ENCODE data around the gene DCAF17. TPM values are rescaled to one million over a fixed set of nuclear protein-coding genes. Genes with fewer than 3 reads are reported as not detected.

Gene DCAF17
- total and polyA plus RNA-seq, 2 of the 13 experiments (the other 11 are each of a cell fraction or from before 2014, with no cell fraction given): 13.7 to 30.0 TPM

GRCh38 chr2:171432969-171433762 is 860 bp upstream of the DCAF17 start (continued):
- TF ChIP-seq ZBTB2 (CRISPR knock-in tag; IDR thresholded peaks at IDR 0.05; ENCODE audit: low read depth): no peak
- TF ChIP-seq MAF1 (CRISPR knock-in tag; IDR thresholded peaks at IDR 0.05; ENCODE audit: borderline replicate concordance): no peak
- TF ChIP-seq KLF11 (CRISPR knock-in tag; IDR thresholded peaks at IDR 0.05): no peak
- no peak for TF ChIP-seq ZNF207 (IDR thresholded peaks at IDR 0.05; ENCODE audit: borderline replicate concordance)
- TF ChIP-seq NFE2 (CRISPR knock-in tag; IDR thresholded peaks at IDR 0.05): no peak
- TF ChIP-seq ZBTB8A (CRISPR knock-in tag; IDR thresholded peaks at IDR 0.05; ENCODE audit: borderline replicate concordance, low read depth): no peak
- TF ChIP-seq ZNF317 (CRISPR knock-in tag; IDR thresholded peaks at IDR 0.05): no peak
- TF ChIP-seq ZNF292 (CRISPR knock-in tag; IDR thresholded peaks at IDR 0.05; ENCODE audit: borderline replicate concordance, low read depth): no peak; the same call in 1 of the 2 replicates
- no peak for TF ChIP-seq RBFOX2 (IDR thresholded peaks at IDR 0.05; ENCODE audit: low read depth, low read length)
- TF ChIP-seq ZNF572 (CRISPR knock-in tag; IDR thresholded peaks at IDR 0.05): no peak
- peak; percentile 97 for TF ChIP-seq MYC (CRISPR knock-in tag; IDR thresholded peaks at IDR 0.05; ENCODE audit: borderline replicate concordance)
- TF ChIP-seq REL (CRISPR knock-in tag; conservative IDR thresholded peaks at IDR 0.05): no peak
- TF ChIP-seq ZNF773 (CRISPR knock-in tag; IDR thresholded peaks at IDR 0.05; ENCODE audit: borderline replicate concordance): no peak
- TF ChIP-seq SP4 (CRISPR knock-in tag; IDR thresholded peaks at IDR 0.05): no peak
- TF ChIP-seq NR2F6 (IDR thresholded peaks at IDR 0.05): no peak
- no peak for TF ChIP-seq NR2F6 (CRISPR knock-in tag; IDR thresholded peaks at IDR 0.05)
- no peak for TF ChIP-seq GABPB1 (CRISPR knock-in tag; IDR thresholded peaks at IDR 0.05)
- TF ChIP-seq ZNF7 (CRISPR knock-in tag; IDR thresholded peaks at IDR 0.05): no peak
- TF ChIP-seq SP140L (CRISPR knock-in tag; IDR thresholded peaks at IDR 0.05; ENCODE audit: borderline replicate concordance): no peak
- TF ChIP-seq, protein P1, sequence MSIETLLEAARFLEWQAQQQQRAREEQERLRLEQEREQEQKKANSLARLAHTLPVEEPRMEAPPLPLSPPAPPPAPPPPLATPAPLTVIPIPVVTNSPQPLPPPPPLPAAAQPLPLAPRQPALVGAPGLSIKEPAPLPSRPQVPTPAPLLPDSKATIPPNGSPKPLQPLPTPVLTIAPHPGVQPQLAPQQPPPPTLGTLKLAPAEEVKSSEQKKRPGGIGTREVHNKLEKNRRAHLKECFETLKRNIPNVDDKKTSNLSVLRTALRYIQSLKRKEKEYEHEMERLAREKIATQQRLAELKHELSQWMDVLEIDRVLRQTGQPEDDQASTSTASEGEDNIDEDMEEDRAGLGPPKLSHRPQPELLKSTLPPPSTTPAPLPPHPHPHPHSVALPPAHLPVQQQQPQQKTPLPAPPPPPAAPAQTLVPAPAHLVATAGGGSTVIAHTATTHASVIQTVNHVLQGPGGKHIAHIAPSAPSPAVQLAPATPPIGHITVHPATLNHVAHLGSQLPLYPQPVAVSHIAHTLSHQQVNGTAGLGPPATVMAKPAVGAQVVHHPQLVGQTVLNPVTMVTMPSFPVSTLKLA (IDR thresholded peaks at IDR 0.05): peak; percentile 86
- TF ChIP-seq ZNF83 (CRISPR knock-in tag; IDR thresholded peaks at IDR 0.05; ENCODE audit: borderline replicate concordance): no peak
- no peak for TF ChIP-seq ZZZ3 (CRISPR knock-in tag; IDR thresholded peaks at IDR 0.05; ENCODE audit: borderline replicate concordance)
- TF ChIP-seq FOXO1 (CRISPR knock-in tag; IDR thresholded peaks at IDR 0.05): no peak
- TF ChIP-seq FOXK1 (CRISPR knock-in tag; IDR thresholded peaks at IDR 0.05; ENCODE audit: borderline replicate concordance, low read depth): no peak
